Endothelial cell of umbilical vein (primary cell): ENCODE results near the gene MERTK. TPM values are rescaled to one million over a fixed set of nuclear protein-coding genes. Genes with fewer than 3 reads are reported as not detected.

ENCODE experiments used
- BruUV-seq: library from RNA; stranded (reverse); fragments of 400-500 nt; replicated peaks from 2 replicates; lab custom pipeline; 2021; lab: Mats Ljungman, UMichigan
- CTCF ChIA-PET: fragments of 300-600, 350-600 bp; sonication (Branson Sonifier 250); formaldehyde crosslinking; loops from one replicate; lab custom pipeline; 2021; ENCODE audit warnings: antibody characterized with exemption, inconsistent platforms; lab: Charles Lee
- POLR2A ChIA-PET: fragments of 300-600, 350-600 bp; sonication (Branson Sonifier 250); formaldehyde crosslinking; loops from one replicate; lab custom pipeline; 2021; ENCODE audit warnings: antibody characterized with exemption, inconsistent platforms; lab: Charles Lee
- DNase-seq: peaks from one replicate; pipeline ENCODE4 v3.0.0-alpha.2; 2011; ENCODE audit warnings: low read depth, low spot score
- FAIRE-seq: peaks from 2 replicates; lab custom pipeline; 2011; peaks lifted over from hg19 to GRCh38; lab: Jason Lieb, UNC
- H2AFZ ChIP-seq: 2 replicates; pipeline ENCODE4 v1.6.0; 2012; ENCODE audit warnings: low read depth, low read length, control low read depth, inconsistent platforms
- H3K27ac ChIP-seq: 2 replicates; pipeline ENCODE4 v1.5.1; 2011; ENCODE audit warnings: low read depth, mild to moderate bottlenecking, control low read depth, low read length, moderate library complexity; ENCODE audit not compliant: insufficient read depth
- H3K27me3 ChIP-seq, 2 experiments: 2 replicates each; pipeline versions ENCODE4 v1.6.0 to v1.6.1; 2011; ENCODE audit warnings: low read length in 2 of 2, mixed read lengths in 1 of 2; ENCODE audit not compliant: control insufficient read depth in 2 of 2, insufficient read depth in 2 of 2
- H3K36me3 ChIP-seq, 2 experiments: 2 replicates in 1 of 2; 3 replicates in 1 of 2; pipeline ENCODE4 v1.5.1; 2011; ENCODE audit warnings: low read length in 2 of 2, mild to moderate bottlenecking in 1 of 2, moderate library complexity in 1 of 2; ENCODE audit not compliant: control insufficient read depth in 2 of 2, insufficient read depth in 2 of 2; ENCODE audit errors: extremely low read depth in 1 of 2
- H3K4me1 ChIP-seq: 3 replicates; pipeline ENCODE4 v1.5.1; 2011; ENCODE audit warnings: mild to moderate bottlenecking, low read length; ENCODE audit not compliant: control insufficient read depth, insufficient read depth; ENCODE audit errors: extremely low read depth
- H3K4me2 ChIP-seq: 2 replicates; pipeline ENCODE4 v1.6.1; 2011; ENCODE audit warnings: low read length, control low read depth, mixed read lengths; ENCODE audit not compliant: insufficient read depth
- H3K4me3 ChIP-seq, 3 experiments: fragments of 200-600 bp in 1 of 3; sonication (generic), shearing (Covaris generic) in 1 of 3; replicated peaks in 1 of 3; 2 replicates each; pipeline ENCODE4 v1.5.1; 2011 to 2016; ENCODE audit warnings: control low read depth in 3 of 3, low read length in 3 of 3, mild to moderate bottlenecking in 2 of 3, inconsistent platforms in 1 of 3, low read depth in 1 of 3, moderate library complexity in 1 of 3; ENCODE audit not compliant: insufficient read depth in 1 of 3
- H3K79me2 ChIP-seq: 2 replicates; pipeline ENCODE4 v1.6.0; 2012; ENCODE audit warnings: low read length, inconsistent platforms; ENCODE audit not compliant: control insufficient read depth, insufficient read depth
- H3K9ac ChIP-seq: replicated peaks from 2 replicates; pipeline ENCODE3; 2011; ENCODE audit warnings: low read length, control low read depth; ENCODE audit not compliant: insufficient read depth; ENCODE audit errors: extremely low read depth
- H3K9me1 ChIP-seq: replicated peaks from 3 replicates; pipeline ENCODE4 v1.6.0; 2011; ENCODE audit warnings: mild to moderate bottlenecking, low read length; ENCODE audit not compliant: control insufficient read depth, insufficient read depth; ENCODE audit errors: extremely low read depth
- H3K9me3 ChIP-seq: replicated peaks from 2 replicates; pipeline ENCODE4 v1.5.1; 2012; ENCODE audit warnings: low read length, inconsistent platforms; ENCODE audit not compliant: control insufficient read depth, insufficient read depth
- H4K20me1 ChIP-seq: replicated peaks from 2 replicates; pipeline ENCODE3; 2011; ENCODE audit warnings: mild to moderate bottlenecking, low read length; ENCODE audit not compliant: control insufficient read depth, insufficient read depth; ENCODE audit errors: extremely low read depth
- CTCF ChIP-seq, 2 donors: IDR thresholded peaks; 1 replicate in 1 of 2; 2 replicates in 1 of 2; pipeline ENCODE4 v1.5.1; 2011; ENCODE audit warnings: low read length in 2 of 2, mild to moderate bottlenecking in 2 of 2, moderate library complexity in 2 of 2, control low read depth in 1 of 2, inconsistent platforms in 1 of 2, low read depth in 1 of 2; ENCODE audit not compliant: insufficient read depth in 1 of 2; ENCODE audit errors: extremely low read depth in 1 of 2
- EZH2 ChIP-seq: IDR thresholded peaks from 2 replicates; pipeline ENCODE4 v1.6.1; 2012; ENCODE audit warnings: borderline replicate concordance, low read depth, mild to moderate bottlenecking, moderate library complexity, low read length, inconsistent platforms; ENCODE audit not compliant: severe bottlenecking
- FOS ChIP-seq: IDR thresholded peaks from 2 replicates; pipeline ENCODE4 v1.6.1; 2011; ENCODE audit warnings: mild to moderate bottlenecking, low read length, moderate library complexity, borderline replicate concordance; ENCODE audit not compliant: insufficient read depth
- GATA2 ChIP-seq: IDR thresholded peaks from 2 replicates; pipeline ENCODE4 v1.7.0; 2011; ENCODE audit warnings: low read depth, mild to moderate bottlenecking, moderate library complexity, mixed read lengths, low read length; ENCODE audit not compliant: insufficient read length, insufficient read depth
- JUN ChIP-seq: IDR thresholded peaks from 2 replicates; pipeline ENCODE4 v1.6.1; 2011; ENCODE audit warnings: borderline replicate concordance, low read depth; ENCODE audit not compliant: insufficient read length, insufficient read depth
- MYC ChIP-seq: IDR thresholded peaks from one replicate; pipeline ENCODE4 v1.6.1; 2011; ENCODE audit warnings: mild to moderate bottlenecking, low read depth, low read length
- POLR2A ChIP-seq: IDR thresholded peaks from 2 replicates; pipeline ENCODE4 v1.6.1; 2012; ENCODE audit warnings: low read depth, mild to moderate bottlenecking, control low read depth, low read length
- POLR2AphosphoS5 ChIP-seq: IDR thresholded peaks from 2 replicates; pipeline ENCODE4 v1.6.1; 2012; ENCODE audit warnings: low read depth, mild to moderate bottlenecking, control low read depth, low read length, moderate library complexity; ENCODE audit not compliant: insufficient read depth
- dilution Hi-C: fragments of 300-500 bp; cut with MboI; formaldehyde crosslinking; loops from one replicate; pipeline ENCODE4 v1.15.0; 2019; ENCODE audit warnings: low sequenced_read_pairs; ENCODE audit not compliant: extremely low pct_ligation_motif_present
- intact Hi-C: fragments of 100-400 bp; cut with micrococcal nuclease; formaldehyde crosslinking; loops from one replicate; pipeline ENCODE4 v1.10.0; 2022
- polyA plus RNA-seq, 4 experiments: library from polyadenylated mRNA; depleted of rRNA in 3 of 4; stranded (reverse) in 3 of 4; unstranded in 1 of 4; fragments of >200 nt; gene quantifications; 2 replicates each; pipeline versions ENCODE4 v1.2.1 to v1.2.3, GENCODE V29; 2011 to 2012; ENCODE audit warnings: missing spikeins in 1 of 4
- total RNA-seq: library from RNA; stranded (reverse); gene quantifications from 2 replicates; pipeline ENCODE4 v1.2.3, GENCODE V29; 2021
- TF ChIP-seq, protein P1 (sequence below): IDR thresholded peaks from 2 replicates; pipeline ENCODE4 v1.6.1; 2011; ENCODE audit not compliant: insufficient read depth, insufficient read length

MERTK gene
- total and polyA plus RNA-seq, 2 donors (not counting 3 experiments of a cell fraction or from before 2014, with no cell fraction given) = 37.3 to 39.6 TPM

DNA sequence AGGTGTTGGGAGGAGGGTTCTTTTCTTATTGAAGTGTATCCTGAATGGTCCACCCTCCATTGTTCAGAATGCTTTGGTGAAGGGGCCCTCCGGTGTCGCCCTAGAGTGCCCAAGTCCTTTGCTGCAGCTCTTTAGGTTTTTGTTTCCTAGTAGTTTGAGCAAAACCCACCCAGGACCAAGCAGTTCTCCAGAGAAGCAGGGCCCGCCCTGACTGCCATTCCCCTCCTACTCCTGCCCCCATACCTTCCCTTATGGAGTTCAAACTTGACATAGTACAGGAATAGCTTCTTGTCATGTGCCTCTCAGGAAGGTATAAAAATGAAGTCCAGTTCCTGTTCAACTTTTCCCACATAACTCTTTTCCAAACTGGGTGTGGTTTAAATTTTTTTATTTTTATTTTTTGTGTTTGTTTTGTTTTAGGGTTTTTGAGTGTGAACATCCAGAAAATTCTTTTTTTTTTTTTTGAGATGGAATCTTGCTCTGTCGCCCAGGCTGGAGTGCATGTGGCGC, 5.6 kb downstream of the MERTK start:
- CTCF ChIA-PET = interaction anchor here (1.6 to 1.7 kb wide), 2 partner anchors 15 to 128 kb away, joined by 5 read pairs; no protein-coding TSS in a partner anchor
- no peaks in the 10 kb centered on the region for H3K9me1 ChIP-seq
- peak; percentile 18 for DNase-seq
- H3K4me3 ChIP-seq = no peak overlapping the region
- H3K79me2 ChIP-seq = peaks cover 62% of the 10 kb centered on the region
- no peaks in the 10 kb centered on the region for H3K27me3 ChIP-seq
- peaks cover 43% of the 10 kb centered on the region for H3K4me1 ChIP-seq
- no peak overlapping the region for H3K27ac ChIP-seq
- no peak for FAIRE-seq
- intact Hi-C loops (no loop called here), dilution Hi-C loops (no loop called here)
- BruUV-seq = no TSS peak
- H3K36me3 ChIP-seq = peaks cover 0 to 2% of the 10 kb centered on the region in 2 experiments
- no peaks in the 10 kb centered on the region for H4K20me1 ChIP-seq
- TF ChIP-seq JUN = no peak
- no peak for TF ChIP-seq POLR2A
- no peak for TF ChIP-seq GATA2
- TF ChIP-seq POLR2AphosphoS5 = no peak
- no peak for TF ChIP-seq EZH2
- TF ChIP-seq CTCF (IDR thresholded peaks at IDR 0.05; ENCODE audit: extremely low read depth in 1 of 2, insufficient read depth in 1 of 2, low read depth in 1 of 2, low read length in 2 of 2) = no peak
- TF ChIP-seq, protein P1, sequence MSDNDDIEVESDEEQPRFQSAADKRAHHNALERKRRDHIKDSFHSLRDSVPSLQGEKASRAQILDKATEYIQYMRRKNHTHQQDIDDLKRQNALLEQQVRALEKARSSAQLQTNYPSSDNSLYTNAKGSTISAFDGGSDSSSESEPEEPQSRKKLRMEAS = no peak
- TF ChIP-seq MYC = no peak
- no peak for TF ChIP-seq FOS
- POLR2A ChIA-PET = no interaction called here
- no peak overlapping the region for H3K4me2 ChIP-seq
- H2AFZ ChIP-seq = no peak overlapping the region
- H3K9ac ChIP-seq = no peak overlapping the region
- H3K9me3 ChIP-seq = no peaks in the 10 kb centered on the region
